K562 (cell line): Measurements from ENCODE around the gene TREX2. TPM values are rescaled to one million over a fixed set of nuclear protein-coding genes. Genes with fewer than 3 reads are reported as not detected.

Experiments used
- ATAC-seq: fragments of 200-7000 bp; cut with Tn5 transposase; 3 replicates; pipeline ENCODE4 v1.9.1; 2020; ENCODE audit warnings: moderate library complexity
- BruUV-seq: library from RNA; stranded (reverse); fragments of 400-500 nt; replicated peaks from 2 replicates; lab custom pipeline; 2021; lab: Mats Ljungman, UMichigan
- CTCF ChIA-PET: fragments of 300-600 bp; formaldehyde crosslinking; extraction: SDS; loops from one replicate; lab custom pipeline; 2021; ENCODE audit warnings: low intra/inter-chr PET ratio; lab: Yijun Ruan, JAX
- POLR2A ChIA-PET: fragments of 300-600, 350-650 bp; sonication (Branson Sonifier 250); formaldehyde crosslinking; extraction: SDS; loops from one replicate; lab custom pipeline; 2021; ENCODE audit warnings: antibody characterized with exemption, inconsistent platforms; lab: Yijun Ruan, JAX
- DNase-seq, 4 experiments: peaks; one replicate each; pipeline versions ENCODE4 v3.0.0 to v3.0.0-alpha.2; 2011 to 2018; ENCODE audit warnings: low spot score in 3 of 4, mixed read lengths in 3 of 4; ENCODE audit errors: extremely low read depth in 1 of 4
- FAIRE-seq: peaks from 2 replicates; lab custom pipeline; 2011; peaks lifted over from hg19 to GRCh38; lab: Jason Lieb, UNC
- H2AFZ ChIP-seq: 2 replicates; pipeline ENCODE4 v1.6.0; 2011; ENCODE audit warnings: low read depth, low read length, control low read depth, inconsistent platforms
- H3K27ac ChIP-seq: fragments of 200-600 bp; 3 replicates; pipeline ENCODE4 v1.8.0; 2011; ENCODE audit warnings: low read depth, mild to moderate bottlenecking, control low read depth, inconsistent platforms, low read length, moderate library complexity, mixed read lengths; ENCODE audit errors: extremely low read depth
- H3K27me3 ChIP-seq, 2 experiments: fragments of 300-600 bp in 1 of 2; 2 replicates in 1 of 2; 3 replicates in 1 of 2; pipeline versions ENCODE4 v1.6.0 to v1.8.0; 2011; ENCODE audit warnings: inconsistent platforms in 2 of 2, low read length in 2 of 2, mild to moderate bottlenecking in 1 of 2, mixed read lengths in 1 of 2, moderate library complexity in 1 of 2; ENCODE audit not compliant: control insufficient read depth in 2 of 2, insufficient read depth in 2 of 2
- H3K36me3 ChIP-seq: fragments of 300-600 bp; 3 replicates; pipeline ENCODE4 v1.8.0; 2011; ENCODE audit warnings: mild to moderate bottlenecking, low read length, inconsistent platforms; ENCODE audit not compliant: control insufficient read depth, insufficient read depth
- H3K4me1 ChIP-seq, 2 experiments: fragments of 200-600 bp in 1 of 2; replicated peaks in 1 of 2; 2 replicates in 1 of 2; 3 replicates in 1 of 2; pipeline versions ENCODE4 v1.5.1 to v1.8.0; 2011; ENCODE audit warnings: inconsistent platforms in 2 of 2, low read length in 2 of 2, mild to moderate bottlenecking in 1 of 2, mixed read lengths in 1 of 2, moderate library complexity in 1 of 2; ENCODE audit not compliant: control insufficient read depth in 2 of 2, insufficient read depth in 2 of 2
- H3K4me2 ChIP-seq: 2 replicates; pipeline ENCODE4 v1.6.1; 2011; ENCODE audit warnings: low read length, control low read depth, inconsistent platforms, mixed read lengths; ENCODE audit not compliant: insufficient read depth
- H3K4me3 ChIP-seq: fragments of 200-600 bp; sonication (generic), shearing (Covaris generic); 2 replicates; pipeline ENCODE4 v1.5.1; 2016; ENCODE audit warnings: control low read depth, inconsistent platforms
- H3K79me2 ChIP-seq: fragments of 200-600 bp; 3 replicates; pipeline ENCODE4 v1.8.0; 2011; ENCODE audit warnings: low read length, inconsistent platforms; ENCODE audit not compliant: control insufficient read depth, insufficient read depth
- H3K9ac ChIP-seq, 2 experiments: 2 replicates each; pipeline versions ENCODE4 v1.6.0 to v1.6.1; 2011; ENCODE audit warnings: low read depth in 2 of 2, low read length in 2 of 2, control low read depth in 1 of 2, inconsistent platforms in 1 of 2, mild to moderate bottlenecking in 1 of 2, mixed read lengths in 1 of 2; ENCODE audit not compliant: insufficient read depth in 1 of 2
- H3K9me1 ChIP-seq: one replicate; pipeline ENCODE4 v1.6.0; 2011; ENCODE audit warnings: inconsistent platforms, mild to moderate bottlenecking, low read length, moderate library complexity; ENCODE audit not compliant: control insufficient read depth, insufficient read depth
- H3K9me3 ChIP-seq: replicated peaks from 2 replicates; pipeline ENCODE4 v1.5.1; 2011; ENCODE audit warnings: low read depth, low read length, inconsistent platforms; ENCODE audit not compliant: control insufficient read depth, insufficient read depth
- H4K20me1 ChIP-seq: replicated peaks from 2 replicates; pipeline ENCODE4 v1.6.1; 2011; ENCODE audit warnings: low read length, inconsistent platforms, mixed read lengths; ENCODE audit not compliant: control insufficient read depth, insufficient read depth
- HINFP ChIP-seq: fragments of 450-650 bp; conservative IDR thresholded peaks from 2 replicates; pipeline ENCODE4 v1.6.1; 2016; ENCODE audit warnings: missing genetic modification characterization, low read depth, mild to moderate bottlenecking, control low read depth, missing compliant biosample characterization
- KLF10 ChIP-seq: fragments of 250-450 bp; sonication (Bioruptor Pico); IDR thresholded peaks from 2 replicates; pipeline ENCODE4 v1.6.1; 2021; ENCODE audit warnings: matching md5 sums
- LCOR ChIP-seq: sonication (generic); formaldehyde crosslinking; IDR thresholded peaks from 2 replicates; pipeline ENCODE4 v1.8.0; 2022; ENCODE audit warnings: mild to moderate bottlenecking, missing genetic modification reagents
- MAFG ChIP-seq: fragments of 450-650 bp; conservative IDR thresholded peaks from 2 replicates; pipeline ENCODE4 v1.6.1; 2016; ENCODE audit warnings: missing genetic modification characterization, missing compliant biosample characterization
- PHTF2 ChIP-seq: fragments of 250-450 bp; sonication (Bioruptor Pico); IDR thresholded peaks from 2 replicates; pipeline ENCODE4 v1.5.0; 2021; ENCODE audit warnings: mild to moderate bottlenecking
- PML ChIP-seq: IDR thresholded peaks from 2 replicates; pipeline ENCODE4 v1.6.1; 2012; ENCODE audit warnings: low read length, inconsistent platforms
- SRSF9 ChIP-seq: fragments of 200-400 bp; formaldehyde crosslinking; IDR thresholded peaks from 2 replicates; pipeline ENCODE4 v1.6.1; 2017; ENCODE audit warnings: low read depth, low read length, borderline replicate concordance
- SUPT5H ChIP-seq: fragments of 450-650 bp; IDR thresholded peaks from 2 replicates; pipeline ENCODE4 v1.6.1; 2016
- ZKSCAN3 ChIP-seq: fragments of 250-450 bp; sonication (Bioruptor Pico); IDR thresholded peaks from 2 replicates; pipeline ENCODE4 v1.4.0; 2020
- ZNF780A ChIP-seq: fragments of 250-450 bp; sonication (Bioruptor Pico); IDR thresholded peaks from 2 replicates; pipeline ENCODE4 v1.5.0; 2021; ENCODE audit warnings: mild to moderate bottlenecking
- WGBS: fragments of 100-300 bp; shearing (Covaris generic); methylation state at CpG from one replicate; pipeline ENCODE4 v1.1.6; 2016; ENCODE audit warnings: low coverage, mixed read lengths; ENCODE audit not compliant: insufficient coverage; ENCODE audit errors: missing lambda C conversion rate; 5-methylcytosine and 5-hydroxymethylcytosine counted together
- in situ Hi-C: fragments of 300-500 bp; cut with MboI; formaldehyde crosslinking; loops from 4 replicates; pipeline ENCODE4 v1.15.0; 2018; ENCODE audit warnings: inconsistent platforms, mixed read lengths
- intact Hi-C: fragments of 100-400 bp; cut with micrococcal nuclease; formaldehyde crosslinking; loops from 2 replicates; pipeline ENCODE4 v1.14.2; 2022
- polyA plus RNA-seq, 8 experiments: library from polyadenylated mRNA; depleted of rRNA in 4 of 8; stranded (reverse) in 5 of 8; unstranded in 3 of 8; fragments of >200 nt; fragmentation: Nextera tagmentation in 2 of 8; fragmentation: Illumina TruSeq in 1 of 8; extraction: Ambion mirVana in 2 of 8; extraction: Trizol in 1 of 8; gene quantifications; 2 replicates each; pipeline versions ENCODE4 v1.2.1 to v1.2.3, GENCODE V29; 2011 to 2014; ENCODE audit warnings: inconsistent platforms in 1 of 8, missing spikeins in 1 of 8
- total RNA-seq, 7 experiments: library from RNA; depleted of rRNA in 6 of 7; stranded (reverse); fragments of >200 nt in 6 of 7; fragmentation: Illumina TruSeq in 2 of 7; extraction: Trizol in 2 of 7; gene quantifications; 2 replicates each; pipeline versions ENCODE4 v1.2.1 to v1.2.3, GENCODE V29; 2011 to 2021; ENCODE audit warnings: low replicate concordance in 1 of 7

Gene TREX2
- total and polyA plus RNA-seq, 9 of the 15 experiments (the other 6 are each of a cell fraction or from before 2014, with no cell fraction given): 0.07 to 1.5 (median 0.33) TPM; not detected in 2

- Histone ChIP-seq H3K4me2 (no peak overlapping the region), H3K9me1 (no peaks in the 10 kb centered on the region), H4K20me1 (no peaks in the 10 kb centered on the region), H3K4me3 (no peak overlapping the region), H3K9me3 (no peaks in the 10 kb centered on the region), H3K27me3 (peaks cover 0 to 16% of the 10 kb centered on the region in 2 experiments; a peak in 2 of 5 replicates), H3K79me2 (no peaks in the 10 kb centered on the region), H3K36me3 (no peaks in the 10 kb centered on the region), H3K27ac (no peak overlapping the region), H2AFZ (no peak overlapping the region), H3K4me1 (peaks cover 0 to 39% of the 10 kb centered on the region in 2 experiments; a peak in 2 of 5 replicates), H3K9ac (no peak overlapping the region; a peak in 1 of 4 replicates)
- BruUV-seq: no TSS peak
- 27% methylated on average over 11 of the region's 23 CpGs for WGBS
- CTCF ChIA-PET: interaction anchor here (0.7 kb wide), 1 partner anchor 442 kb away, joined by 3 read pairs; no protein-coding TSS in a partner anchor
- in situ Hi-C loops: no loop called here
- FAIRE-seq: no peak
- intact Hi-C loops: no loop called here
- POLR2A ChIA-PET: no interaction called here
- no peak for ATAC-seq
- TF ChIP-seq SRSF9 (no peak), LCOR (CRISPR knock-in tag) (no peak), SUPT5H (no peak), MAFG (tag) (no peak), HINFP (no peak), PML (no peak), ZNF780A (no peak), PHTF2 (CRISPR knock-in tag) (no peak), KLF10 (no peak), ZKSCAN3 (CRISPR knock-in tag) (no peak)
- DNase-seq: no peak
Measured at GRCh38 chrX:153482376-153483015, 36.6 kb upstream of the TREX2 start.
